Measurements from ENCODE around the gene ZC3H4. TPM values are rescaled to one million over a fixed set of nuclear protein-coding genes. Genes with fewer than 3 reads are reported as not detected.
A peak's percentile ranks its signal among the peaks of the same experiment; 100 is the strongest.

ZC3H4 gene
- total RNA-seq, 4 donors from 2014 or later: 22.5 to 28.7 (median 24.9) TPM

DNA sequence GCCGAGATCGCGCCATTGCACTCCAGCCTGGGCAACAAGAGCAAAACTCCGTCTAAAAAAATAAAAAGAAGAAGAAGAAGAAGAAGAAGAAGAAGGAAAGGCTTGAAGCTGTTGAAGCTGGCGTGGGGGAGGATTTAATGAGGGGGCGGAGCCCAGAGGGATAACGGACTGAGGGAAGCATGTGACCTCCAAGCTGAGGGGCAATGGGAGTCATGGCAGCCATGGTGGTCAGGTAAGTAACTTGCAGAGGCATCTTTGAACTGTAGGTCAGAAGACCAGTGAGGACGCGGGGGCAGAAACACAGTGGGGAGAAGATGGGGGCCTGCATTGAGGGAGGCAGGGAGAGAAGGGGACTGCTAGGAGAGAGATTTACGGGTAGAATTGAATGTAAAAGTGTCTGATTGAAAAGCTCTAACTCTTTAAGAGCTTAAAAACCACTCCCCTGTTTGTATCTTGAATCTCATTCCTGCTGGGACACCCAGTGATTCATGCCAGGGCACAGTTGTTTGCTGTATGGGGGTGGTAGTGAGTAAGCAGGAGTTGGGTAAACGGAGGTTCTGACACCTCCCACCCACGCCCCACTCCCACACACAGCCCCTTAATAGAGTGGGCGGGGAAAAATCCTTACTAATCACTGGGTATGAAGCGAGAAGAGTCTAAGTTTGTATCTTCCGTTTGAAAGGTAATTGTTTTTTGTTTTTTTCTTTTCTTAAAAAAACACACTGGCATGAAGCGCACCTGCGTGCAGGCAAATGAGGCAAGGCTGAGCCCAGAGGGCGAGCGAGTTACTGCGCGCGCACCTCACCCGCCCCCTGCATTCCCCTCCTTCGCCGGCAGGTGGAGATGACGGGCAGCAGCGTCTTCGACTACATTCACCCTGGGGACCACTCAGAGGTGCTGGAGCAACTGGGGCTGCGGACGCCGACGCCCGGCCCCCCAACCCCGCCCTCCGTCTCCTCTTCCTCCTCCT, 78.2 kb downstream of the ZC3H4 start:
- peak overlapping the region in 3 of 4 donors; percentile 45 to 72 (median 56) for H3K27ac ChIP-seq
- H3K4me1 ChIP-seq: peaks cover 0 to 14% (median 6%) of the 10 kb centered on the region in 3 donors
- H3K9me3 ChIP-seq: no peaks in the 10 kb centered on the region
- ATAC-seq: peak; percentile 92
- TF ChIP-seq EP300 (IDR thresholded peaks at IDR 0.05) (no peak), POLR2AphosphoS5 (IDR thresholded peaks at IDR 0.05) (no peak), POLR2A (IDR thresholded peaks at IDR 0.05) (no peak)
- TF ChIP-seq, protein P1, sequence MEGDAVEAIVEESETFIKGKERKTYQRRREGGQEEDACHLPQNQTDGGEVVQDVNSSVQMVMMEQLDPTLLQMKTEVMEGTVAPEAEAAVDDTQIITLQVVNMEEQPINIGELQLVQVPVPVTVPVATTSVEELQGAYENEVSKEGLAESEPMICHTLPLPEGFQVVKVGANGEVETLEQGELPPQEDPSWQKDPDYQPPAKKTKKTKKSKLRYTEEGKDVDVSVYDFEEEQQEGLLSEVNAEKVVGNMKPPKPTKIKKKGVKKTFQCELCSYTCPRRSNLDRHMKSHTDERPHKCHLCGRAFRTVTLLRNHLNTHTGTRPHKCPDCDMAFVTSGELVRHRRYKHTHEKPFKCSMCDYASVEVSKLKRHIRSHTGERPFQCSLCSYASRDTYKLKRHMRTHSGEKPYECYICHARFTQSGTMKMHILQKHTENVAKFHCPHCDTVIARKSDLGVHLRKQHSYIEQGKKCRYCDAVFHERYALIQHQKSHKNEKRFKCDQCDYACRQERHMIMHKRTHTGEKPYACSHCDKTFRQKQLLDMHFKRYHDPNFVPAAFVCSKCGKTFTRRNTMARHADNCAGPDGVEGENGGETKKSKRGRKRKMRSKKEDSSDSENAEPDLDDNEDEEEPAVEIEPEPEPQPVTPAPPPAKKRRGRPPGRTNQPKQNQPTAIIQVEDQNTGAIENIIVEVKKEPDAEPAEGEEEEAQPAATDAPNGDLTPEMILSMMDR (IDR thresholded peaks at IDR 0.05): peak in 3 of 4 experiments; percentile 96 to 99 (median 97)
- WGBS, 2 donors (ENCODE audit: low coverage in 1 of 2): 8 to 18% methylated on average over 14 to 35 of the region's 35 CpGs
- peak overlapping the region; percentile 43 to 46 for H3K4me3 ChIP-seq
- peaks cover 43% of the 10 kb centered on the region for H3K27me3 ChIP-seq
- no peaks in the 10 kb centered on the region for H3K36me3 ChIP-seq

DNA sequence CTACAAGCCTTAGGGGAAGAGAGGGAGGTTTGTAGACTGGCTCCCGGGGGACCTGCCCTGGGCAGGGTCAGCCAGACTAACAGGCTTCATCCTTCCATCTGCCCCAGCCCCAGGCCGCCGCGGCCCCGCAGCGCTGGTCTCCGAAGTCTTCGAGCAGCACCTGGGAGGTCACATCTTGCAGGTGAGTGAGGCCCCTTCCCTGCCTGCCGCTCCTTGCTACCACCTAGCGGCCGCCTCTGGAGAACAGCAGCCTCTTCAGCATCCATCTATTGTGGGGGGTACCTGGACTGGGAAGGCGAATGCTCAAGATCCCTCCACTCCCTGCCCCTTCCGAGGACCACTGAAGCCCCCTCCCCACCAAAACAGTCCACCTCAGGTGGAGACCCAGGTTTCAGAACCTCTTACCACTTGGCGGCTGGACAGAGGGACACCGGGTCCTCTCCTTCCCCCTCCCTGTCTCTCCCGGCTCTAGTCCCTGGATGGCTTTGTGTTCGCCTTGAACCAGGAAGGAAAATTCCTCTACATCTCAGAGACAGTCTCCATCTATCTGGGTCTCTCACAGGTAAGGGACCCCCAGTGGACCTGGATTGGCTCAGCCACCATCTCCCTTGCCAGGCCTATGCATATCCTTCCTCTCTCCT, 81.3 kb downstream of the ZC3H4 start:
- H3K27ac ChIP-seq: no peak overlapping the region
- H3K27me3 ChIP-seq: peaks cover 72% of the 10 kb centered on the region
- H3K4me3 ChIP-seq: no peak overlapping the region
- no peak for ATAC-seq
- H3K9me3 ChIP-seq: no peaks in the 10 kb centered on the region
- 38 to 44% methylated on average over 3 to 4 of the region's 17 CpGs for WGBS, 2 donors (ENCODE audit: low coverage in 1 of 2)
- no peaks in the 10 kb centered on the region for H3K36me3 ChIP-seq
- TF ChIP-seq POLR2A (IDR thresholded peaks at IDR 0.05) (no peak), POLR2AphosphoS5 (IDR thresholded peaks at IDR 0.05) (no peak)
- TF ChIP-seq, protein P1 (IDR thresholded peaks at IDR 0.05): peak; percentile 62 to 84 (median 68)
- H3K4me1 ChIP-seq: peaks cover 0 to 14% (median 6%) of the 10 kb centered on the region in 3 donors

DNA sequence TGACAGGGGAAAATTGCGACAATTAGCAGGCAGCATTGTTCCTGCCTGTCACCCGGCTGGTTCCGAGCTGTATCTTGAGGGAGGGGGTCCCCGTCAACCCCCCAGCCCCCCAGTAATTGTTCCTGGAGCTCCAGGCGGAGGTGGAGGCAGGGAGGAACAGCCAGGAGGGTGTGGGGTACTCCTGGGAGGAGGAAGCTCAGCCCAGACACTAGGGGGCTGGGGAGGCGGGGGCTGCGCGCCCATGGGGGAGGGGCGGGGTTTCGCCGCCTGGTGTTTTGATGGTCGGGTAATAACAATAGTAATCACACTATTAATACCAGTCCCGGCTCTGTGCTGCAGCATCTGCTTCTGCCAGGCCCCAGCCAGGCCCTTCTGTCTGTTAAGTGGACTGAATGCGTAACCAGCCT, 85.4 kb downstream of the ZC3H4 start:
- no peak for ATAC-seq
- Histone ChIP-seq H3K4me1 (peaks cover 0 to 3% (median under 1%) of the 10 kb centered on the region in 3 donors), H3K9me3 (no peaks in the 10 kb centered on the region), H3K4me3 (no peak overlapping the region), H3K36me3 (no peaks in the 10 kb centered on the region), H3K27me3 (peaks cover 95% of the 10 kb centered on the region), H3K27ac (no peak overlapping the region)
- WGBS, 2 donors (ENCODE audit: low coverage in 1 of 2): 5 to 14% methylated on average over 4 of the region's 14 CpGs
- TF ChIP-seq, protein P1 (IDR thresholded peaks at IDR 0.05): no peak
- TF ChIP-seq EP300 (IDR thresholded peaks at IDR 0.05): no peak
- no peak for TF ChIP-seq POLR2A (IDR thresholded peaks at IDR 0.05)
- TF ChIP-seq POLR2AphosphoS5 (IDR thresholded peaks at IDR 0.05): no peak

DNA sequence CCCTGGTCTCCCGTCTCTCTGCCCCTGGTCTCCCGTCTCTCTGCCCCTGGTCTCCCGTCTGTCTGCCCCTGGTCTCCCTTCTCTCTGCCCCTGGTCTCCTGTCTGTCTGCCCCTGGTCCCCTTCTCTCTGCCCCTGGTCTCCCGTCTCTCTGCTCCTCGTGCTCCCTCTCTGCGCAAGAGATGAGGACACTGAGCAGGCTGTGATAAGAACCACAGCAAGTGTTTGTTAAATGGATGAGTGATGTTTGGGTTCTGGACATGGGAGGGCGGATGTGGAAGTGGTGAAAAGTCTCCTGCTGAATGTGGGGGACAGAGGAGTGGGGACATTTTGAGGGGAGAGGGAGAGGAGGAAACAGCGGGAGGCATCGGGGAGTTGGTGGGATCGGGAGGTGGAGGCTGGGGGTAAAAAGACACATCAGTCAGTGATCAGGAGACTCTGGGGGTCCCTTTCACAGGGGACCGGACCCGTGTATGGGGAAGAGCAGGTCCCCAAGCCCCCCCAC, 85.9 kb downstream of the ZC3H4 start:
- TF ChIP-seq POLR2AphosphoS5 (IDR thresholded peaks at IDR 0.05) (no peak), EP300 (IDR thresholded peaks at IDR 0.05) (no peak), POLR2A (IDR thresholded peaks at IDR 0.05) (no peak)
- TF ChIP-seq, protein P1 (IDR thresholded peaks at IDR 0.05): no peak
- Histone ChIP-seq H3K27ac (no peak overlapping the region), H3K4me3 (no peak overlapping the region), H3K27me3 (peaks cover 95% of the 10 kb centered on the region), H3K9me3 (no peaks in the 10 kb centered on the region), H3K36me3 (no peaks in the 10 kb centered on the region), H3K4me1 (peaks cover 0 to 7% (median 3%) of the 10 kb centered on the region in 3 donors)
- 13 to 32% methylated on average over 5 to 6 of the region's 12 CpGs for WGBS, 2 donors (ENCODE audit: low coverage in 1 of 2)
- no peak for ATAC-seq

All from gastroesophageal sphincter (tissue), 4 donors.